Measurements from ENCODE around the gene CELF4.

DNA sequence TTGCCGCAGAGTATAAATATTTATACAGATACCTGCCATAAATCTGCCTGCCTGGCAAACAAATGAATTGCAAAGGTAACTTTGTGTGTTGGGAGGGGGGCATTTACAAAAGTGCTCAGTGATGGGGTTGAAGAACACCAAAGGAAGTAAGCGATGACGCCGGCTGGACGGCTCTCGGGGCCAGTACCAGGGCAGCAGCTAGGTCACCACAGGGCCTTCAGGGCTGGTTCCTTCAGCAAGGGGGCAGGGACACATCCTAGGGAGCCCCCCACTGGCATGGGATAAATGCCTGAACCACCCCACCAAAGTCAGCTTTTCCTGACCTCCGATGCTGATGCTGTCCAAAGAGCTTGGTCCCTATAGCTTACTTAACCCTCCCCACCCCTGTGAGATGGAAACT is 190.4 kb downstream of the CELF4 start:
- no peak for TF ChIP-seq POLR2A (IDR thresholded peaks at IDR 0.05)
- TF ChIP-seq, protein P1, sequence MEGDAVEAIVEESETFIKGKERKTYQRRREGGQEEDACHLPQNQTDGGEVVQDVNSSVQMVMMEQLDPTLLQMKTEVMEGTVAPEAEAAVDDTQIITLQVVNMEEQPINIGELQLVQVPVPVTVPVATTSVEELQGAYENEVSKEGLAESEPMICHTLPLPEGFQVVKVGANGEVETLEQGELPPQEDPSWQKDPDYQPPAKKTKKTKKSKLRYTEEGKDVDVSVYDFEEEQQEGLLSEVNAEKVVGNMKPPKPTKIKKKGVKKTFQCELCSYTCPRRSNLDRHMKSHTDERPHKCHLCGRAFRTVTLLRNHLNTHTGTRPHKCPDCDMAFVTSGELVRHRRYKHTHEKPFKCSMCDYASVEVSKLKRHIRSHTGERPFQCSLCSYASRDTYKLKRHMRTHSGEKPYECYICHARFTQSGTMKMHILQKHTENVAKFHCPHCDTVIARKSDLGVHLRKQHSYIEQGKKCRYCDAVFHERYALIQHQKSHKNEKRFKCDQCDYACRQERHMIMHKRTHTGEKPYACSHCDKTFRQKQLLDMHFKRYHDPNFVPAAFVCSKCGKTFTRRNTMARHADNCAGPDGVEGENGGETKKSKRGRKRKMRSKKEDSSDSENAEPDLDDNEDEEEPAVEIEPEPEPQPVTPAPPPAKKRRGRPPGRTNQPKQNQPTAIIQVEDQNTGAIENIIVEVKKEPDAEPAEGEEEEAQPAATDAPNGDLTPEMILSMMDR (IDR thresholded peaks at IDR 0.05) = no peak

Data from body of pancreas (tissue), 4 donors.